ENCODE data around the gene PHLPP1.

The PHLPP1 gene

DNA sequence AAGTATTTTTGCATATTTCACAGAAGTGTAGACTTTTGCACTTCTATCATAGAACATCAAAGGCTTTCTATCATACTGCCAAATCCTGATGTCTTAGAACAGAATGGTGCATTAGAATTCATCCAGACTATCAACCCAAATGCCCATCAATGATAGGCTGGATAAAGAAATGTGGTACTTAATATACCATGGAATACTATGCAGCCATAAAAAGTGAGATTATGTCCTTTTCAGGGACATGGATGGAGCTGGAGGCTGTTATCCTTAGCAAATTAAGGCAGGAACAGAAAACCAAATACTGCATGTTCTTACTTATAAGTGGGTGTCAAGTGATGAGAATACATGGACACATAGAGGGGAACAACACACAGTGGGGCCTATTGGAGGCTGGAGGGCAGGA is 150.2 kb downstream of the PHLPP1 start:
- no peak overlapping the region for H3K27ac Mint-ChIP-seq
- H3K9me3 Mint-ChIP-seq, result no peaks in the 10 kb centered on the region
- CTCF ChIA-PET, result no interaction called here
- no peak for DNase-seq
- no peaks in the 10 kb centered on the region for H3K36me3 Mint-ChIP-seq
- no peaks in the 10 kb centered on the region for H3K27me3 Mint-ChIP-seq
- no peak overlapping the region for H3K4me3 Mint-ChIP-seq
- peaks cover 16% of the 10 kb centered on the region for H3K4me1 Mint-ChIP-seq

DNA sequence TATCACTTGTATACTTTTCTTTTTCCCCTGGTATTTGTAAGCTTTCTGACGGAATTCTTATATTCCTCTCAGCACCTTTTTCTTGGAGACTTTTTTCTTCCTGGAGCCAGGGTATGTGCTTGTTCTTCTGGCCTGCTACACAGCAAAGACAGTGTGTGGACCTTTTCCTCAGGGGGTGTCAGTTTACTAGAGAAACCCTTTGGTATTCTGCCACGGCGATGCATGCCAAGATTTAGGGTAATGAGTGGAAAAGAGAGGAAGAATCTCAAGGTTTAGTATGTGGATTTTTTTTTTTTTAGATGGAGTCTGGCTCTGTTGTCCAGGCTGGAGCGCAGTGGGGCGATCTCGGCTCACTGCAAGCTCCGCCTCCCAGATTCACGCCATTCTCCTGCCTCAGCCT is 152.2 kb downstream of the PHLPP1 start:
- Mint-ChIP-seq H3K27ac (no peak overlapping the region), H3K27me3 (no peaks in the 10 kb centered on the region), H3K4me3 (no peak overlapping the region), H3K36me3 (no peaks in the 10 kb centered on the region), H3K4me1 (peaks cover 16% of the 10 kb centered on the region), H3K9me3 (no peaks in the 10 kb centered on the region)
- CTCF ChIA-PET, result no interaction called here
- no peak for DNase-seq

DNA sequence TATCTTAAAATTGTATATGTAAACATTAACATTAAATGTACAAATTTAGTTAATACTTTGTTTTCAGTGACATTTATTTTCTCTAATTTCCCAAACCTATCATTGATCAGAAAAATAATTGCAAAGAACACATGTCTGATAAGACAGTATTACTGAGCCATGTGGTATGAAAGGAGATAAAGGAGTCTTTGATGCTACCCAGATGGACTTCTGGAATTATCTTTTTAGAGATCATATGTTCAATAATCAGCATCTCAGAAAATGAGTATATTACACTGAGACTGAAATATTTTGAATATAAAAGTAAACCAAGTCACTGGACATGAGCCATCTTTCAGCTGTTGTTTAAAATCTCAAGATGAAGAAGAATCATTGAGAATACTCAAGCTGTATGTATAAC is 153.3 kb downstream of the PHLPP1 start:
- no peak overlapping the region for H3K27ac Mint-ChIP-seq
- CTCF ChIA-PET, result interaction anchor here (1.2 kb wide), 1 partner anchor 9 kb away, joined by 3 read pairs; no protein-coding TSS in a partner anchor
- DNase-seq, result no peak
- no peaks in the 10 kb centered on the region for H3K27me3 Mint-ChIP-seq
- H3K36me3 Mint-ChIP-seq, result no peaks in the 10 kb centered on the region
- H3K4me3 Mint-ChIP-seq, result no peak overlapping the region
- H3K9me3 Mint-ChIP-seq, result no peaks in the 10 kb centered on the region
- H3K4me1 Mint-ChIP-seq, result peaks cover 16% of the 10 kb centered on the region

DNA sequence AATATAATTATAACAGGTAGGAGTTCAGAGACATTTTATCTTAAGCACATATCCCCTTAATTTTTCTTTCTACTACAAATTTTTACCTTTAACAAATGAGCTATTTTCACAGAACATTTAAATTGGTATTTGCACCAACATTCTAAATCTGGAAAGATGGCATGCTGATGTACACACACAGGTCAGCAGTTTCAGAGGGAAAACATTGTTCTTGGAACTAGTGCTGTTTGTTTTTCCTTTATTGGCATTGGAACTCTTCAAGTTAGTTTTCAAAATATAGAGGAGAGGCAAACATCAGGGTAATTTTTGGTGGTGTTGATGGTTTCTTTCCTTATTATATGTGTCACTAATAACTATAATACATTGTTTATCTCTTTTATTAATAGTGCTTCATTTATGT is 155.3 kb downstream of the PHLPP1 start:
- H3K9me3 Mint-ChIP-seq, result no peaks in the 10 kb centered on the region
- H3K4me1 Mint-ChIP-seq, result peaks cover 16% of the 10 kb centered on the region
- CTCF ChIA-PET, result no interaction called here
- no peaks in the 10 kb centered on the region for H3K27me3 Mint-ChIP-seq
- no peaks in the 10 kb centered on the region for H3K36me3 Mint-ChIP-seq
- no peak overlapping the region for H3K27ac Mint-ChIP-seq
- H3K4me3 Mint-ChIP-seq, result no peak overlapping the region
- no peak for DNase-seq

DNA sequence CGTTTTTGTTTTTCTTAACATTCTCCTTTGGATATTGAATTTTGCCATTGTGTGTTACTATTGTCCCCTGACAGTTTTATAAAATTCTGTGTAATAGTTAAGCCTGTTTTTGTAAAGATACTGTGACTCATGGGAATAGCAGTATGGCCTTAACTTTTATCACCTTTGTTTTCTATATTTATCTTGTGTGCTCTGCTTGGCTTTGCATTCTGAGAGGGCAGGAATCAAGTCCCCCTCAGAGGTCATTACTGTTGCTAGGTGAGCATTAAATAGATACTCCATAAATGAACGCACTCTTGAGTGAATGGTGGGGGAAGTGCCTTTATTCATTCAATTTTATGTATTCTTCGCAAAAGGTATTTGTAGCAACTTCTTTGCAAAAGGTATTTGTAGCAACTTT is 160.0 kb downstream of the PHLPP1 start:
- no peaks in the 10 kb centered on the region for H3K36me3 Mint-ChIP-seq
- H3K27me3 Mint-ChIP-seq, result no peaks in the 10 kb centered on the region
- H3K4me3 Mint-ChIP-seq, result no peak overlapping the region
- H3K9me3 Mint-ChIP-seq, result no peaks in the 10 kb centered on the region
- CTCF ChIA-PET, result no interaction called here
- peaks cover 5% of the 10 kb centered on the region for H3K4me1 Mint-ChIP-seq
- DNase-seq, result no peak
- no peak overlapping the region for H3K27ac Mint-ChIP-seq

DNA sequence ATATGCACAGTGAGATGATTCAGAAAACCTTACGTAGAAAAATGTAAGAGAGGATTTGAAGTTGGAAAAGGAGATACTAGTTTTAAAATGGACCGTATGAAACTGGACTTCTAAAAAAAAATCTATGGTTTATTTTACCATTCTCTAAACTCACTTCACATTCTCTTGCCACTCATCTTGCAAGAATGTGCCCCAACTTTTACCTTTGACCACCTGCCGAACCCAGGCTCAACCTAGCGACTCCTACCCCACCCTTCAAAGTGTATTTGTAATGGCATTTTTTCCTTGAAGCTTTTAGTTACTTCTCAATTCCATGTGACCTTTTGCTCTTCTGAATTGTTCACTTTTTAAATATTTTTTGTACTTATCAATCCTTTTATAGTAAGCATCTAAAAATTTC is 160.8 kb downstream of the PHLPP1 start:
- H3K9me3 Mint-ChIP-seq, result no peaks in the 10 kb centered on the region
- CTCF ChIA-PET, result no interaction called here

DNA sequence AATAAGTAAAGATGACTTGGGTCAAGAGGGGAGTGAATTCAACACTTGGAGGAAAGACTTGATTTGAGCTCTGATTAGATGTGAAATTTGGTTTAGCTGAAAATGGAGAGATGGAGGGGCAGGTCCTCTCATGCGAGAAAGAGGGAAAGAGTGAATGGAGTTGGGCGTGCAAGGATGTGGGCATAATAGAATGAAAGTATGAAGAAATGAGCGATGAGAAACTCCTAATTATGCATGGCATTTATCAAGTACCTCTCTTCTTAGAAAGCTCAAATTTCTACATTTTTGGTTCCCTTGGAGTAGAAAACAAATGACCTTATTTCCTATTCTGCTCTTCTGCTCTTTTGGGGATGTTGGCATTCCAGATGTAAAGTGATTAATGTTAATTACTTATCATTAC is 161.5 kb downstream of the PHLPP1 start:
- Mint-ChIP-seq H3K27me3 (no peaks in the 10 kb centered on the region), H3K27ac (no peak overlapping the region), H3K4me3 (no peak overlapping the region), H3K36me3 (no peaks in the 10 kb centered on the region), H3K9me3 (no peaks in the 10 kb centered on the region), H3K4me1 (peaks cover 8% of the 10 kb centered on the region)
- CTCF ChIA-PET, result no interaction called here
- no peak for DNase-seq

More for the DNA sequence above, 160.8 kb downstream of the PHLPP1 start:
- H3K27ac Mint-ChIP-seq, result no peak overlapping the region
- H3K27me3 Mint-ChIP-seq, result no peaks in the 10 kb centered on the region
- no peak overlapping the region for H3K4me3 Mint-ChIP-seq
- no peaks in the 10 kb centered on the region for H3K36me3 Mint-ChIP-seq
- no peak for DNase-seq
- peaks cover 4% of the 10 kb centered on the region for H3K4me1 Mint-ChIP-seq

DNA sequence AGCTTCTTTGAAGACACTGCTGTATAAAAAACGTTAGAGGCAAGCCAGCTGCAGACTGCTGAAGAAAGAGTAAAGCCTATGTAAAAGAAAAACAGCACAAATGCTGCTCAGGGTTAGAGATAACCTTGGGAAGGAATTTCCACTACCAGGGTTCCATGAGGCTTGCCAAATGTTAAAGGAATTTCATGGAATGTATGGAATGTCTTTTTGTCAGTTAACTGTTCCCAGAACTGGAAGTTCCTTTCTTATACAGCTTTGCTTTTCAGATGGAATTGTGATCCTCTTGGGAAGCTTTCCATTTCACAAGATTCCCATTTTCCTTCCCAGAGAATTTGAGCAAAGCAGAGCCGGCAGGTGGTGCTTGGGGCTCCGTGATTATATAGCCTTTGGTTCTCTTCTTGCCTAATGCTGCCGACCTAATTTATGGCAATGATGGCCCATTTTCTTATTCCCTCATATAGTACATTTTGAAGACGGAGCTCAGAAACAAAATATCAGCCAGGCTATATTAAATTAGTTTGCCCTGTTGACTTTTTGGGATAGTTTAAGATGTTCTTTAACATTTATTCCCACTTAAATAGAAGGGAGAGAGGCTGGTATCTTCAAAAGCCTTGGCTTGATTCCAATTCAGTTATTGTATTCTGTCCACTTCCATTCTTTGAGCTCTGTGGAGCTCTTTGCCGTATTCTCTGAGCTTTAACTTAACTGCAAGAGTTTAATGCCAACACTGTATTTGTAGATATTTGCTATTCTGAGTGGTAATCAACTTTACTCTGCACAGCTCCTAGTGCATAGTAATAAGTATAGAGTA is 162.3 kb downstream of the PHLPP1 start:
- no peak overlapping the region for H3K27ac Mint-ChIP-seq
- H3K9me3 Mint-ChIP-seq, result no peaks in the 10 kb centered on the region
- no peak overlapping the region for H3K4me3 Mint-ChIP-seq
- CTCF ChIA-PET, result interaction anchor here (1.2 kb wide), 3 partner anchors 8 to 105 kb away, joined by 3 read pairs; no protein-coding TSS in a partner anchor
- H3K27me3 Mint-ChIP-seq, result no peaks in the 10 kb centered on the region
- H3K36me3 Mint-ChIP-seq, result no peaks in the 10 kb centered on the region
- no peak for DNase-seq
- H3K4me1 Mint-ChIP-seq, result peaks cover 9% of the 10 kb centered on the region

DNA sequence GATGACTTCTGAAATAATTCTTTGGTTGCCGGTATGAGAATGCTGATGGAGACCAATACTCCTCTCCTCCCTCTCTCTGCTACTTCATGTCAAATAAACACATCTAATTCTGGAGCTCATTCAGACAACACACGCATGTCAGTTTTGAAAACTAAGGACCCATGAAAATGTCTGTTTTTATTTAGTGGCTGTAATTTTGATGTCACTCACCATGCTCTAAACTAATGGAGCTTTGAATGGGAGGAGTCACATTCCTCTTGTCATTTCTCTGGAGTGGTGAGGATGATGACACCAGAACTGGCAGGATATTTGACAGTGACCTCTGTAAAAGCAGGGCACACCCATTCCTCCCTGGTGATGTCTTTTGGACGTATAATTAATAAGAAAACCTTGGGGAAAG is 163.0 kb downstream of the PHLPP1 start:
- no peak overlapping the region for H3K27ac Mint-ChIP-seq
- H3K4me3 Mint-ChIP-seq, result no peak overlapping the region
- H3K36me3 Mint-ChIP-seq, result no peaks in the 10 kb centered on the region
- H3K4me1 Mint-ChIP-seq, result peaks cover 9% of the 10 kb centered on the region
- H3K9me3 Mint-ChIP-seq, result no peaks in the 10 kb centered on the region
- H3K27me3 Mint-ChIP-seq, result no peaks in the 10 kb centered on the region
- CTCF ChIA-PET, result interaction anchor here (1.2 kb wide), 3 partner anchors 9 to 104 kb away, joined by 3 read pairs; no protein-coding TSS in a partner anchor
- no peak for DNase-seq

DNA sequence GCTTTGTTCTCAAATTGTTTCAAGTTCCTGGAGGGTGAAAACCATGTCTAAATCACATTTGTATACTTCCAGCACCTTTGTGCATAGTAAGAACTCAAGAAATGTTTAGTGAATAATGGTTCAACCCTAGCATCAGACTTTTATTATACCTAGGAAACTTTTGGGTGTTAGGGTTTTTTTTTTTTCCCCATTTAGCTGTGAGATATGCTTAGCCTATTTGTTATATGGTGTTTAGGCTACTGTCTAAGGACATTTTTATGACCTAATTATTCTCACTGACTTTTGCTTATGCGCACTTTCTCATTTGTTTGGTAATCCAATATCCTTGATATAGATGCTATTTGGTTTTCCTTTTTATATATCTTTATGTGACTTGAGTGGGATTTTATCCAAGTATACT is 164.7 kb downstream of the PHLPP1 start:
- Mint-ChIP-seq H3K9me3 (no peaks in the 10 kb centered on the region), H3K4me3 (no peak overlapping the region), H3K27ac (no peak overlapping the region), H3K27me3 (no peaks in the 10 kb centered on the region), H3K36me3 (no peaks in the 10 kb centered on the region), H3K4me1 (peaks cover 9% of the 10 kb centered on the region)
- DNase-seq, result no peak
- CTCF ChIA-PET, result no interaction called here

DNA sequence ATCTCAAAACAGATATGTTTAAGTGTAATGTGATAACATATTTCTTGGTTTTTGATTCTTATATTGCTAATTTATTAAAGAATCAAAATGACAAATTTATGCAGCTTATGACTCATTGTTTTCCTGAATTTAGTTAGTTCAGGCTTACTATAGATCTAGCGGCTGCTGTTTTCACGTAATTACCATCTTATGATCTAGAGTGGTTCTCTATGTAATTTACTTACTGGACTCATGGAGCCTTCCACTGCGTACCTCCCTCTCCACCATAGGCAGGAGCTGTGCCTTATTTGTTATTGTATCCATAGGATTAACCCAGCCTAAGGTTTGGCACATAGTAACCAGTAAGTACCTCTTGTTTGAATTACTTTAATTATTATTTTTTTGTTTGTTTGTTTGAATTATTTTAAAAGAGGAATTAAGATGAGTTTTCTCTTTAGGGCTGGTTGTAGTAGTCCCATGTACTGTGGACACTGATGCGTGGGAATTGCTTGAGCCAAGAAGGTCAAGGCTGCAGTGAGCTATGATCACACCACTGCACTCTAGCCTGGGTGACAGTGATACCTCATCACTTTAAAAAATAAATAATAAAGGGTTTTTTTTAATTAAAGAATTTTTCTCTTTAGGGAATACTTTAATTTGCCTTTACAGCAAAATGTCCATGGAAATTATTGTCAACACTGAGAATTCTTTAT is 165.5 kb downstream of the PHLPP1 start:
- no peak overlapping the region for H3K27ac Mint-ChIP-seq
- H3K27me3 Mint-ChIP-seq, result no peaks in the 10 kb centered on the region
- H3K4me3 Mint-ChIP-seq, result no peak overlapping the region
- no peaks in the 10 kb centered on the region for H3K36me3 Mint-ChIP-seq
- CTCF ChIA-PET, result no interaction called here
- peaks cover 9% of the 10 kb centered on the region for H3K4me1 Mint-ChIP-seq
- no peak for DNase-seq
- H3K9me3 Mint-ChIP-seq, result no peaks in the 10 kb centered on the region

DNA sequence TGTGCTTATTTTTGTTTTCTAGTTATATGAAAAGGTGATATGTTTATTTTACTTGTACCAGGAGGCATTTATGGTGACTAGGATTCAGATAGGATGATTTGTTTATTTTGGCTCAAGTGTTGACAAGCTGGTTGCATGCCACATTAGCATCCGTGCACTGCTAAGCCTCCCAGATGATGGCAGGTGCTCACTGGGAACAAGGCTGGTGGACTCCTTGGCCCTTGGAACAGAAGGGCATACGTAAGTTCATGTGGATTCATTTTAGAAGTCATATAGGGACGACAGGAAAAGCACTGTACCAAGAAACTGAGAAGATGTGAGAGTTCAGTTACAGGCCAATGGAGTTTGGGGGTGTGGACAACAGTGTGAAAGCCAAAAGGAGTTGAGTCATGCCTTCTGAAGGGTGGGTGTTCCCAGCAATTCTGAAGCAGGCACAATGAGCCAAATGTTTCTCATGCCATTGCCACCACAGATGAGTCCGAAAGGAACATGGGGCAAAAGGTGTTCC is 166.2 kb downstream of the PHLPP1 start:
- Mint-ChIP-seq H3K4me1 (peaks cover 9% of the 10 kb centered on the region), H3K27me3 (no peaks in the 10 kb centered on the region), H3K4me3 (no peak overlapping the region), H3K36me3 (no peaks in the 10 kb centered on the region), H3K27ac (no peak overlapping the region), H3K9me3 (no peaks in the 10 kb centered on the region)
- CTCF ChIA-PET, result no interaction called here
- DNase-seq, result no peak

DNA sequence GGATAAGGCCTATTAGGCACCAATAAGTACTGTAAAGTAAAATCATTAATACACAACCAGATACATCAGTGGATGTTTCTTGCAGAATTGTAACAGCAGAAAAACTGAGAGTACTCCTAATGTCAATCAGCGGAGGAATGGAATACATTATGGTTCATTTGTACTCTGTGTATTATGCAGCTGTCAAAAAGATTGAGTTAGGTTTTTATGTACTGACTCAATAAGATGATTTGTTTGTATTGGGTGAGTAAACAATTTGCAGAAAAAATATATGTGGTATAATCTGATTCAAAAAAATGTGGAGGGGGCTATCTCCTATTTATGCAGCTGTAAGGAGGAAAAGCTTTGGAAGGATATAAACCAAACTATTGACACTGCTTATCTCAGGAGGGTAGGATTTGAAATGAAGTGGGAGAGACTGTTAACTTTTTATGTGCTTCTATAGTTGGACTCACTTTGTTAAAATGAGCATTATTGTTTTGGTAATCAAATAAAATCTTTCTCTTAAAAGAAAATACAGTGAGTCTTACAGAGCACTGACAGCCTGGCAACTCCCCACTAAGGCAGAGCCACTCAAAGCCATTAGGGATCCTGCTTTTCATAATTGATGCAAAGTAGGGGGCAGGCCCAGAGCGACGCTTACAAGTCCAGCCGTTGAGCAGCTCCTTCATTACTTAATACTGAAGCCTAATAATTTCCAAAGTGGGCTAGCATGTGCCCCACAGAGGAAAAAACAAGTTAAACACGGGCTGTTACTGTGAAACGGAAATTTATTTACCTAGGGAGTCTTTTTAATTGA is 168.8 kb downstream of the PHLPP1 start:
- H3K27me3 Mint-ChIP-seq, result no peaks in the 10 kb centered on the region
- no peak overlapping the region for H3K27ac Mint-ChIP-seq
- H3K4me3 Mint-ChIP-seq, result no peak overlapping the region
- no peak for DNase-seq
- peaks cover 9% of the 10 kb centered on the region for H3K4me1 Mint-ChIP-seq
- H3K36me3 Mint-ChIP-seq, result no peaks in the 10 kb centered on the region
- CTCF ChIA-PET, result no interaction called here
- H3K9me3 Mint-ChIP-seq, result no peaks in the 10 kb centered on the region

DNA sequence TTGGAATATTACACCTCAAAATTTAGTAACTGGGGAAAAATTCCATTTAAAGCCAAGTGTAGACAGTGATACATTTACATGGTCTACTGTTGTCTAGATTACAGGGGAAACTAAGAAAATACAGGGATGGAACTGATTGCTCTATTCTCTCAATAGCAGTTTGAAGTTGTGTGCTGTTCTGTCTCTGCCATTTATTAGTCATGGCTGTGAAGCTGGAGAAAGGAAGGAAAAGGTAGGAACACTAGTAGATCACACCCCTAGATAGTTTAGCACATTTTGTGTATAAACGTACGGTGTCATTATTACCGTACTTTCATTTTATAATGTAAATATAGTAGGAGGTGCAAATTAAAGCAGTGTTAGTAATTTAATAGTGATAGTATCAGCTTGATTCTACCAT is 170.5 kb downstream of the PHLPP1 start:
- Mint-ChIP-seq H3K9me3 (no peaks in the 10 kb centered on the region), H3K4me3 (no peak overlapping the region), H3K4me1 (peaks cover 5% of the 10 kb centered on the region), H3K36me3 (no peaks in the 10 kb centered on the region), H3K27ac (no peak overlapping the region), H3K27me3 (no peaks in the 10 kb centered on the region)
- CTCF ChIA-PET, result no interaction called here
- DNase-seq, result no peak
